ENCODE data around the gene RNF215. TPM values are rescaled to one million over a fixed set of nuclear protein-coding genes. Genes with fewer than 3 reads are reported as not detected.
"Not testable (repeated sequence)": the region's sequence is repeated elsewhere in the genome, so short reads cannot be mapped to it uniquely, and the experiment has no call there.

RNF215 gene
- total and polyA plus RNA-seq, 8 donors: 6.0 to 13.9 (median 9.4) TPM

DNA sequence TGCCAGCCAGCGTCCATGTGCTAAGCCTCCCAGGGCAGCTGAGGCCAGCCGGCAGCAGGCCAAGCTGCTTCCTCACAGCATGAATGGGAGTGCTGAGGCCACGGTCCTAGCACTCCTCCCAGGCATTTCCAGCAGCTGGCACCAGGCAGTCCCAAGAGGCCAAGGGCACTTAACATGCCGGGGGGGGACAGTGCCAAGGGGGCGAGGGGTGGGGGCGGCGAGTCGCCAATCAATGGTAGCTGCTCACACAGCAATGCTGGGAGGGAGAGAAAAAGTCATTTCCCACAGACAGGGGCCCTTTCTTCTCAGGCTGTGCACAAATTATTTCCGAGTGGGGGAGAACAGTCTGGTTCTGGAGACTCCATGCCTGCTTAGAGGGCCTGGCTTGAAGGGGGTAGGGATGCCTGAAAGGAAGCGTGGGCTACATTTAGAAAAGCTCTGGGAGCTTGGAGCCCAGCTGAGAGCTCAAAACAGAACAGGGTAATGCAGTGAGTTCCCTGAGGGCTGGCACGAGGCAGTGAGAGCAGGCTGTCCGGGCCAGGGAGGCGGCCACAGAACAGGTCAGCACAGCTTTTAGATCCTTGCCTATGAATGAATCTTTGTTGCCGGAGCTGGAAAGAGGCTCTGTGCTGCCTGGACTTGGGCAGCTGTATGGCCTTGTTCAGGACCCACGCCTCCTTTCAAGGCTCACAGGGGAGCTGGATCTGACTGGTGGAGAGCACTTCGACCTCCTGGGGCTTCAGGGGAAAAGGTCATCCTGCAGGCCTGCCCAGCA lies 46.1 kb downstream of the RNF215 start:
- H3K27ac ChIP-seq: no peak overlapping the region
- ATAC-seq (peak; percentile 27 to 89 (median 66)), FAIRE-seq (no peak), DNase-seq (peak in 4 of 6 donors; percentile 30 to 84 (median 70))
- intact Hi-C loops (cut with DNase I): no loop called here
- no peaks in the 10 kb centered on the region for H3K4me1 ChIP-seq
- no peaks in the 10 kb centered on the region for H3K27me3 ChIP-seq
- WGBS, 2 donors: 39 to 71% methylated on average over 16 of the region's 16 CpGs
- TF ChIP-seq, protein P1, sequence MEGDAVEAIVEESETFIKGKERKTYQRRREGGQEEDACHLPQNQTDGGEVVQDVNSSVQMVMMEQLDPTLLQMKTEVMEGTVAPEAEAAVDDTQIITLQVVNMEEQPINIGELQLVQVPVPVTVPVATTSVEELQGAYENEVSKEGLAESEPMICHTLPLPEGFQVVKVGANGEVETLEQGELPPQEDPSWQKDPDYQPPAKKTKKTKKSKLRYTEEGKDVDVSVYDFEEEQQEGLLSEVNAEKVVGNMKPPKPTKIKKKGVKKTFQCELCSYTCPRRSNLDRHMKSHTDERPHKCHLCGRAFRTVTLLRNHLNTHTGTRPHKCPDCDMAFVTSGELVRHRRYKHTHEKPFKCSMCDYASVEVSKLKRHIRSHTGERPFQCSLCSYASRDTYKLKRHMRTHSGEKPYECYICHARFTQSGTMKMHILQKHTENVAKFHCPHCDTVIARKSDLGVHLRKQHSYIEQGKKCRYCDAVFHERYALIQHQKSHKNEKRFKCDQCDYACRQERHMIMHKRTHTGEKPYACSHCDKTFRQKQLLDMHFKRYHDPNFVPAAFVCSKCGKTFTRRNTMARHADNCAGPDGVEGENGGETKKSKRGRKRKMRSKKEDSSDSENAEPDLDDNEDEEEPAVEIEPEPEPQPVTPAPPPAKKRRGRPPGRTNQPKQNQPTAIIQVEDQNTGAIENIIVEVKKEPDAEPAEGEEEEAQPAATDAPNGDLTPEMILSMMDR (IDR thresholded peaks at IDR 0.05): no peak
- no peak overlapping the region for H3K4me3 ChIP-seq
- H3K9me3 ChIP-seq: no peaks in the 10 kb centered on the region
- peaks cover 23 to 100% (median 92%) of the 10 kb centered on the region in 3 donors for H3K36me3 ChIP-seq

DNA sequence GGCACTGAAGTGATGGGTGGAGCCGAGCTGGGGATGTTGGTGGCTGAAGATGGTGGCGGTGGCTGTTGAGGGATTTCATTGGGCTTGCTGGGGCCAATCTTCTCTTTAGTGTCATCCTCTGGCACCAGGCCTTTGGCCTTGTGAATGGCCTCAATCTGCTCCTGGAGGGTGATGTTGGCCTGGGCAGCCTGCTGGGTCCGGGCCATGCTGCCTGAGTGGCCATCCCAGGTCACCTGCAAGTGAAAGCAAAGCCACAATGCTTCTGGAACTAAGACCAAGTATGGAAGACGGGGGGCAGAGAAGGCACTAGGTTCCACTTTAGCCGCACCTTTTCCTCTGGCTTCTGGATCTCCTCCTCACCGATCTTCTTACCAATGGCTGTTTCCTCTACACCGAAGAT lies 48.4 kb downstream of the RNF215 start:
- peak in 1 of 6 donors; percentile 24 for DNase-seq
- H3K9me3 ChIP-seq: no peaks in the 10 kb centered on the region
- FAIRE-seq: no peak
- no peak overlapping the region for H3K4me3 ChIP-seq
- intact Hi-C loops (cut with DNase I): no loop called here
- 97% methylated on average over 7 of the region's 7 CpGs for WGBS, 2 donors
- H3K4me1 ChIP-seq: no peaks in the 10 kb centered on the region
- ATAC-seq: no peak
- TF ChIP-seq, protein P1 (IDR thresholded peaks at IDR 0.05): no peak
- H3K36me3 ChIP-seq: peaks cover 20 to 100% (median 93%) of the 10 kb centered on the region in 3 donors
- no peak overlapping the region for H3K27ac ChIP-seq
- no peaks in the 10 kb centered on the region for H3K27me3 ChIP-seq

DNA sequence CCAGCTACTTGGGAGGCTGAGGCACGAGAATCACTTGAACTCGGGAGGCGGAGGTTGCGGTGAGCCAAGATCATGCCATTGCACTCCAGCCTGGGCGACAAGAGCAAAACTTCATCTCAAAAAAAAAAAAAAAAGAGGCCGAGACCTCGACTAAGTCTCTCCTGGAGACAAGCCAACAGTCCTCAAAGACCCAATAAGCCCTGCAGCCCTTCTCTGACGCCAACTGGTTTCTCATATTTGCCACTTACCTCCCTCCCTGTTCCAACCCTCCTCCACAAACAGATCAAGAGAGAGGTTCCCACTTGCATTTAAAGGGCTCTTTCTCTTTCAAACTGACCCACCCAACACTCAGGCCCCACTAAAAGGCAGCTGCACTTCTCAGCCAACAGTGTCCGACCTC lies 48.9 kb downstream of the RNF215 start:
- H3K9me3 ChIP-seq; ATAC-seq; H3K27ac ChIP-seq; FAIRE-seq; H3K4me3 ChIP-seq; intact Hi-C loops (cut with DNase I); DNase-seq; H3K4me1 ChIP-seq; H3K27me3 ChIP-seq: not testable (repeated sequence)
- WGBS, 2 donors: 84 to 85% methylated on average over 9 of the region's 9 CpGs
- peaks cover 22 to 100% (median 93%) of the 10 kb centered on the region in 3 donors for H3K36me3 ChIP-seq

DNA sequence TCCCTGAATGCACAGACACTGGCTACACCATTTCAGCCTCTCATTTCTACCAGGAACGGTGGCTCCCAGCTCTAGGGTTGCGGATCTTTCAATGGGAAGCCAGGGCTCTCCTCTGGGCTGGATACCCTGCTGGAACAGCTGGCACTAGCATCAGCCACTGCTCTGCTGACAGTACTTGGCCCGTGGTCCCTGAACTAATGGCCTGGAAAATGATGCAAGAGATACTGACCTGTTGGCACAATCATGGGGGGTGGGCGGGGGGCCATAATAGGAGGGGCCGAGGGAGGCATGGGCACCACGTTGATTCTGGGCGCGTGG lies 49.8 kb downstream of the RNF215 start:
- TF ChIP-seq, protein P1 (IDR thresholded peaks at IDR 0.05): no peak
- Histone ChIP-seq H3K4me1 (no peaks in the 10 kb centered on the region), H3K27me3 (no peaks in the 10 kb centered on the region), H3K4me3 (no peak overlapping the region), H3K9me3 (no peaks in the 10 kb centered on the region), H3K36me3 (peaks cover 16 to 97% (median 89%) of the 10 kb centered on the region in 3 donors), H3K27ac (no peak overlapping the region)
- DNase-seq (no peak), ATAC-seq (no peak), FAIRE-seq (no peak)
- intact Hi-C loops (cut with DNase I): no loop called here
- 88 to 91% methylated on average over 8 of the region's 8 CpGs for WGBS, 2 donors

DNA sequence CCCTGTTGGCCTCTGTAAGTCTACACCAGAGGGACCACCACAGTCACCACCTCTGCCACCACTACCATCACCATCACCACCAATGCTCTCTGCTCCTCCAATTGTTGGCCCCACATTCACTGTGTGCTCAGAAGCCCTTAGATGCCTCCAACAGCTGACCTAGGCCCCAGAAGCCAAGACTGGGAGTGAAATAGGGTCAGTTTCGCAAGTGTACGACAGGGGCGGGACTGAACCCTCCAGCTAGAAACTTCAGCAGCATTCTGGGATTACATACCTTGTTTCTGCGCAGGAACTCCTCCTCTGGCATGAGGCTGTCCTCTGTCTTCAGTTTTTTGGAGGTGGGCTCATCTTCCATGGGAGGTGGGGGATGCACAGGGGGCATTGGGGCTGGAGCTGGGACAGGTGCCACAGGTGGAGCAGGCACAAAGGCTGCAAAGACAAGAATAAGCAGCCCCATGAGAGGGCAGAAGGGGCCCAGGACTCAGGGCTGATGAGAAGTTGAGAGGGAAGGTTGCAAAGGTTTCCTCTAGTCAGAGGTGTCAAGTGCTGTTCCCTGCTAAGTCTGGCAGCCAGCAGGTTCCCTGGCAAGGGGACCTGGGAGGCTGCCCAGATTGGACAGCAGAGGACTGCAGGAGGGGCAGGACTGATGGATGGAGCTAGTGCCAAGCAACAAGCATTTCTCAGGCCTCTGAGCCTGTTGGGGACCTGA lies 50.3 kb downstream of the RNF215 start:
- DNase-seq (no peak), ATAC-seq (no peak), FAIRE-seq (no peak)
- H3K9me3 ChIP-seq: no peaks in the 10 kb centered on the region
- no peaks in the 10 kb centered on the region for H3K4me1 ChIP-seq
- TF ChIP-seq, protein P1 (IDR thresholded peaks at IDR 0.05): no peak
- H3K36me3 ChIP-seq: peaks cover 13 to 92% (median 84%) of the 10 kb centered on the region in 3 donors
- 96 to 100% methylated on average over 4 of the region's 4 CpGs for WGBS, 2 donors
- no peaks in the 10 kb centered on the region for H3K27me3 ChIP-seq
- H3K4me3 ChIP-seq: no peak overlapping the region
- intact Hi-C loops (cut with DNase I): no loop called here
- H3K27ac ChIP-seq: no peak overlapping the region
